Subcutaneous abdominal adipose tissue (tissue), 5 donors: ENCODE data around the gene NPIPB2.
A peak's percentile ranks its signal among the peaks of the same experiment; 100 is the strongest.
"Not testable (repeated sequence)": the region's sequence is repeated elsewhere in the genome, so short reads cannot be mapped to it uniquely, and the experiment has no call there.

ENCODE experiments used
- H3K27ac ChIP-seq: one replicate; pipeline ENCODE4 v1.7.0; 2013; ENCODE audit warnings: low read depth, mild to moderate bottlenecking, inconsistent platforms, low read length, moderate library complexity
- H3K27me3 ChIP-seq, 5 donors: one replicate each; pipeline ENCODE4 v1.7.0; 2013; ENCODE audit warnings: low read length in 5 of 5, inconsistent platforms in 1 of 5; ENCODE audit not compliant: control insufficient read depth in 5 of 5, insufficient read depth in 4 of 5
- H3K36me3 ChIP-seq, 5 donors: one replicate each; pipeline ENCODE4 v1.7.0; 2013; ENCODE audit warnings: low read length in 5 of 5; ENCODE audit not compliant: control insufficient read depth in 5 of 5, insufficient read depth in 5 of 5
- H3K4me1 ChIP-seq, 5 donors: one replicate each; pipeline ENCODE4 v1.7.0; 2013; ENCODE audit warnings: low read length in 5 of 5, mild to moderate bottlenecking in 3 of 5, moderate library complexity in 1 of 5; ENCODE audit not compliant: control insufficient read depth in 5 of 5, insufficient read depth in 5 of 5
- H3K4me3 ChIP-seq, 5 donors: one replicate each; pipeline ENCODE4 v1.7.0; 2013; ENCODE audit warnings: low read length in 5 of 5, low read depth in 1 of 5
- H3K9ac ChIP-seq, 5 donors: one replicate each; pipeline ENCODE4 v1.7.0; 2013; ENCODE audit warnings: low read length in 5 of 5, mild to moderate bottlenecking in 4 of 5, moderate library complexity in 3 of 5
- H3K9me3 ChIP-seq, 5 donors: one replicate each; pipeline ENCODE4 v1.7.0; 2013; ENCODE audit warnings: low read length in 5 of 5; ENCODE audit not compliant: control insufficient read depth in 5 of 5
- donor health status: healthy.
- donor health status: healthy.
- donor health status: healthy.
- donor health status: healthy.
- donor health status: healthy.

Gene NPIPB2

GRCh38 chr16:11962457-11962856, 20.6 kb upstream of the NPIPB2 start:
- not testable (repeated sequence) for H3K27ac ChIP-seq, H3K4me3 ChIP-seq, H3K9ac ChIP-seq, H3K27me3 ChIP-seq, H3K4me1 ChIP-seq, H3K36me3 ChIP-seq, H3K9me3 ChIP-seq

DNA sequence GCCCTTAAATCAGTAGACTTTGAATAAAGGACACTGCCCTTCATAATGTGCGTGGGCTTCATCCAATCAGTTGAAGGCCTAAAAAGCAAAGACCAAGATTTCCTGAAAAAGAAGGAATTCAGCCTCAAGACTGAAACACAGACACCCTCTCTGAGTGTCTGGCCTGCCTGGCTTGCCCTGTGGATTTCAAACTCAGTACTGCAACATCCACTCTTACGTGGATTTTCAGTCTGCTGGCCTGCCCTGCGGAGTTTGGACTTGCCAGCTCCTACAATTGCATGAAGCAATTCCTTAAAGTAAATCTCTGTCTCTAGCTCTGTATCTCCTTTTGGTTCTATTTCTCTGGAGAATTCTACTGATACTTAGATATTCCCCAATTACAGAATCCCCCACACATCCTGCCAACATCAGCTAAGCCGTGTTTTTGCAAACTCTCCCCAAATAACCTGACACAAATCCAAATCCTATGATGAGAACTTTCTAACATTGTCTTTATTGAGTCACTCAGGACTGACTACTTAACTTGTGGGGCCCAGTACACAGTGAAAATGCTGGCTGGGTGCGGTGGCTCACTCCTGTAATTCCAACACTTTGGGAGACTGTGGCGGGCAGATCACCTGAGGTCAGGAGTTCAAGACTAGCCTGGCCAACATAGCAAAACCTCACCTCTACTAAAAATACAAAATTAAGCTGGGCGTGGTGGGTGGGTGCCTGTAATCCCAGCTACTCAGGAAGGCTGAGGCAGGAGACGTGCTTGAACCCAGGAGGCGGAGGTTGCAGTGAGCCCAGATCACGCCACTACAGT, 15.9 kb upstream of the NPIPB2 start:
- no peak overlapping the region for H3K9ac ChIP-seq
- H3K4me1 ChIP-seq: peaks cover 0 to 1% (median 0%) of the 10 kb centered on the region in 5 donors
- no peaks in the 10 kb centered on the region for H3K27me3 ChIP-seq
- H3K36me3 ChIP-seq: no peaks in the 10 kb centered on the region
- no peaks in the 10 kb centered on the region for H3K9me3 ChIP-seq
- H3K27ac ChIP-seq: peak overlapping the region; percentile 37
- H3K4me3 ChIP-seq: no peak overlapping the region

- Histone ChIP-seq H3K27me3 (no peaks in the 10 kb centered on the region), H3K27ac (no peak overlapping the region), H3K36me3 (no peaks in the 10 kb centered on the region), H3K4me1 (no peaks in the 10 kb centered on the region), H3K9me3 (no peaks in the 10 kb centered on the region), H3K4me3 (no peak overlapping the region), H3K9ac (no peak overlapping the region)
Measured at GRCh38 chr16:11956558-11956957, 14.7 kb upstream of the NPIPB2 start.

GRCh38 chr16:11955713-11956123, 13.9 kb upstream of the NPIPB2 start:
- Histone ChIP-seq H3K9ac (no peak overlapping the region), H3K9me3 (no peaks in the 10 kb centered on the region), H3K4me3 (no peak overlapping the region), H3K27me3 (no peaks in the 10 kb centered on the region), H3K4me1 (no peaks in the 10 kb centered on the region), H3K27ac (no peak overlapping the region), H3K36me3 (no peaks in the 10 kb centered on the region)

GRCh38 chr16:11953576-11953975, 11.7 kb upstream of the NPIPB2 start:
- not testable (repeated sequence) for H3K4me3 ChIP-seq, H3K9ac ChIP-seq

GRCh38 chr16:11950388-11950787, 8.5 kb upstream of the NPIPB2 start:
- H3K4me1 ChIP-seq: no peaks in the 10 kb centered on the region
- no peak overlapping the region for H3K27ac ChIP-seq
- H3K9ac ChIP-seq: no peak overlapping the region

More at GRCh38 chr16:11953576-11953975, 11.7 kb upstream of the NPIPB2 start:
- H3K27me3 ChIP-seq, H3K9me3 ChIP-seq, H3K27ac ChIP-seq, H3K36me3 ChIP-seq, H3K4me1 ChIP-seq: not testable (repeated sequence)

GRCh38 chr16:11949527-11949926, 7.7 kb upstream of the NPIPB2 start:
- no peak overlapping the region for H3K9ac ChIP-seq
- H3K9me3 ChIP-seq: no peaks in the 10 kb centered on the region
- no peak overlapping the region for H3K4me3 ChIP-seq
- H3K27ac ChIP-seq: no peak overlapping the region
- peaks cover 0 to 6% (median 0%) of the 10 kb centered on the region in 5 donors for H3K27me3 ChIP-seq
- H3K4me1 ChIP-seq: no peaks in the 10 kb centered on the region
- no peaks in the 10 kb centered on the region for H3K36me3 ChIP-seq

More at GRCh38 chr16:11950388-11950787, 8.5 kb upstream of the NPIPB2 start:
- Histone ChIP-seq H3K4me3 (no peak overlapping the region), H3K27me3 (peaks cover 0 to 6% (median 0%) of the 10 kb centered on the region in 5 donors), H3K9me3 (no peaks in the 10 kb centered on the region), H3K36me3 (no peaks in the 10 kb centered on the region)

DNA sequence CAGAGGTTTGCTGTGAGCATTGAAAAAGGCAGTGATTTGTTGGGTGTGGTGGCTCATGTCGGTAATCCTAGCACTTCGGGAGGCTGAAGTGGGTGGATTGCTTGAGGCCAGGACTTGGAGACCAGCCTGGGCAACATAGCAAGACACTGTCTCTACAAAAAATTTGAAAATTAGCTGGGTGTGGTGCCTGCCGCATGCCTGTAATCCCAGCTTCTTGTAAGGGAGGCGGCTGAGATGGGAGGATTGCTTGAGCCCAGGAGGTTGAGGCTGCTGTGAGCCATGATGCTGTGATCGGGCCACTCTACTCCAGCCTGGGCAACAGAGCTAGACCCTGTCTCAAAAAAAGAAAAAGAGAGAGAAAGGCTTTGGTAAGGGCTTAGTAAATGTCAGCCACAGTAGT, 7.0 kb upstream of the NPIPB2 start:
- peaks cover 0 to 6% (median 0%) of the 10 kb centered on the region in 5 donors for H3K27me3 ChIP-seq
- H3K27ac ChIP-seq: no peak overlapping the region
- no peaks in the 10 kb centered on the region for H3K4me1 ChIP-seq
- H3K9me3 ChIP-seq: no peaks in the 10 kb centered on the region
- H3K9ac ChIP-seq: no peak overlapping the region
- H3K4me3 ChIP-seq: no peak overlapping the region
- no peaks in the 10 kb centered on the region for H3K36me3 ChIP-seq

DNA sequence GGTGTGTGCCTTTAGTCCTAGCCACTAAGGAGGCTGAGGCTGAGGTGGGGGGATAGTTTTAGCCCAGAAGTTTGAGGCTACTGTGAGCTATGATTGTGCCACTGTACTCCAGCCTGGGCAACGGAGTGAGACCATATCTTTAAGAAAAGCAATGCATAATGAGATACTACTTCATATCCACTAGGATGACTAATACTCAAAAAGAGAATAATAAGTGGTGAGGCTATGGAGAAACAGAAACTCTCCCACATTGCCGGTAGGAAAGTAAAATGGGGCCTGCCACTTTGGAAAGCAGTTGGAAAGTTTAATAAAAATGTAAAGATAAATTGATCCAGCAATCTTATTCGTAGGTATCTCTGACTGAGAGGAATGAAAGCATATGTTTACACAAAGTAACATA, 4.6 kb upstream of the NPIPB2 start:
- Histone ChIP-seq H3K27me3 (peaks cover 0 to 6% (median 0%) of the 10 kb centered on the region in 5 donors), H3K36me3 (no peaks in the 10 kb centered on the region), H3K9me3 (no peaks in the 10 kb centered on the region), H3K9ac (no peak overlapping the region), H3K27ac (no peak overlapping the region), H3K4me1 (no peaks in the 10 kb centered on the region), H3K4me3 (no peak overlapping the region)

DNA sequence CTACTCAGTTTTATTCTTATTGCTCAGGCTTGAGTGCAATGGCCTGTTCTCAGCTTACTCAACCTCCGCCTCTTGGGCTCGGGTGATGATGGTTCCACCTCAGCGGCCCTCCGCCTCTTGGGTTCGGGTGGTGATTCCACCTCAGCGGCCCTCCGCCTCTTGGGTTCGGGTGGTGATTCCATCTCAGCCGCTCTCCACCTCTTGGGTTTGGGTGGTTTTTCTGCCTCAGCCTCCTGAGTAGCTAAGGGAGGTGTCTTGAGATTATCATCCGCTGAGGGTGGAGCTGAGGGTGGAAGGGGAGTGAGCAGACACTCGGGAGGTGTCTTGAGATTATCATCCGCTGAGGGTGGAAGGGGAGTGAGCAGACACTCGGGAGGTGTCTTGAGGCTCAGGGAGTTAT, 14.5 kb downstream of the NPIPB2 start:
- not testable (repeated sequence) for H3K4me3 ChIP-seq, H3K9me3 ChIP-seq, H3K27me3 ChIP-seq, H3K9ac ChIP-seq, H3K36me3 ChIP-seq, H3K27ac ChIP-seq, H3K4me1 ChIP-seq
